ENCODE measurements around the gene KCNK7.

KCNK7 gene

DNA sequence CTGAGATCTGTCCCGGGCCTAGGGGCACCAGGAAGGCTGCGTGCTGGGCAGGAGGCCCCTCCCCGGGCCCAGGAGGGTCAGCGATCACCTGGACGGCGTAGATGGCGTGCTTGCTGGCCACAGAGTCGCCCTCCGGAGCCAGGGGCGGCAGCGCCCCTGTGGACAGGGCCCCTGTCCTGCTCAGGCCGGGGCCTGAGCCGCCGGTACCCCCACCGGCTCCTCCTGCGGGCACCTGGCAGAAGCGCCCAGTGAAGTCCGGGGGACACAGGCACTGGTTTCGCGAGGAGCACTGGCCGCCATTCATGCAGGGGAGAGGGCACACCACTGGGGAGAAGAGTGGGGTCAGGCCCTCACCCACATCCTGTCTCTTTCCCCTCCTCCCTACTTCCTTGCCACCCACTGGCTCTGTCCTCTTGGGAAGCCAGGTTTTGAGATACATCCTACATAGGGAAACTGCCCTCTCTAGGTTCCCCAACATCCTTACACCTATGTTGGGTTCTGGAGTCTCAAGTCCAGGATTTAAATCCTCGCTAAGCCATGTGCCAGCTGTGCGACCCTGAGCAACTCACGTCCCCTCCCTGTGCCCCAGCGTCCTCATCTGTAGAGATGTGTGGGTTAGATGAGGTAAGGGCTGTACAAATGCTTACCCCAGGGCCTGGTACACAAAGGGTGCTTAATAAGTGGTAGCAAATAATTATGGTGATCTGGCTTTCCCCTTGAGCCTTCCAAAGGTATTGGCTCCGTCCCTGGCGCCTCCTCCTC lies 41.4 kb downstream of the KCNK7 start:
- Histone ChIP-seq H3K27ac (peak overlapping the region in 10 of 11 experiments; percentile 37 to 93 (median 86); a peak in 19 of 22 replicates), H3K36me3 (peaks cover 7 to 35% (median 15%) of the 10 kb centered on the region in 11 experiments; a peak in 15 of 22 replicates), H4K20me1 (peaks cover 0 to 26% (median 13%) of the 10 kb centered on the region in 11 experiments; a peak in 10 of 22 replicates), H3K4me2 (peak overlapping the region; percentile 89 to 100 (median 99)), H3K9ac (peak overlapping the region; percentile 12 to 91 (median 86); a peak in 21 of 22 replicates), H3K4me3 (peak overlapping the region in 8 of 10 experiments; percentile 8 to 75 (median 53); a peak in 16 of 20 replicates), H3K4me1 (peaks cover 68 to 85% (median 79%) of the 10 kb centered on the region in 10 experiments), H3K9me3 (replicated peaks in 1 of 11) (no peaks in the 10 kb centered on the region), H3K27me3 (no peaks in the 10 kb centered on the region)
- no peak for TF ChIP-seq Cebpa-rat (IDR thresholded peaks at IDR 0.05)

DNA sequence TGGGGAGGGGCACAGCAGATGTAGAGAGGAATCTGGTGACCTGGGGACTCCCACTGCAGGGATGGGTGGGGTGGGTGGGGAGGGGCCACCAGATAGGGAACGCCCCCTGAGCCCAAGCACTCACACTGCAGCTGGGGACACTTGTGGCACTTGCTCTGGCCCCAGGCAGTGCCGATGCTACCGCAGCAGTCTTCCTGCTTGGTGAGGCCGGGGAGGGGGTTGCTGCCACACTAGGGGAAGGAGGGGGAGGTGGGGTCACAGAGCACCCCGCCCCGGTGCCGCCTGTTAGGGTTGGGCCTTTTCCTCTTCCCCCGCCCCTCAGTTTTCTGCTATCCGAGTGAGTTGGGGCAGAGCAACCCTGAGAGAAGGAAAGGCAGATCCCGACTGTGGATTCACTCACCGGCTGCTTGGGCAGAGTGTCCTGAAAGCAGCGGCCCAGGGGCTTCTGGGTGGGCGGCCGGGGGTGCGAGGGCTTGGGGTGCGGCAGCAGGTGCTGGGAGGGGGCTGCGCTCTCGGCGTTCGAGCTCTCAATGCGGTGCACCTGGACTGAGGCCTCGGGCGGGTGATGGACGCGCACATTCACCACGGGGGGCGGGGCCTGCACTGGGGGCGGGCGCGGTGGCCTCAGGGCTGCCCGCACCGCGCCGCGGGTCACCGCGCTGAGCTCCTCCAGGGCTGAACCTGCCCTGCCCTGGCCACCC lies 42.1 kb downstream of the KCNK7 start:
- Histone ChIP-seq H3K4me2 (peak overlapping the region; percentile 89 to 100 (median 99)), H3K36me3 (peaks cover 7 to 43% (median 15%) of the 10 kb centered on the region in 11 experiments; a peak in 15 of 22 replicates), H3K27me3 (no peaks in the 10 kb centered on the region), H3K4me3 (peak overlapping the region in 8 of 10 experiments; percentile 8 to 75 (median 53); a peak in 15 of 20 replicates), H3K9me3 (replicated peaks in 1 of 11) (no peaks in the 10 kb centered on the region), H3K9ac (peak overlapping the region; percentile 12 to 91 (median 86); a peak in 20 of 22 replicates), H3K27ac (peak overlapping the region in 10 of 11 experiments; percentile 37 to 93 (median 86); a peak in 19 of 22 replicates), H4K20me1 (peaks cover 0 to 33% (median 13%) of the 10 kb centered on the region in 11 experiments; a peak in 10 of 22 replicates), H3K4me1 (peaks cover 68 to 85% (median 79%) of the 10 kb centered on the region in 10 experiments)
- no peak for TF ChIP-seq Cebpa-rat (IDR thresholded peaks at IDR 0.05)

DNA sequence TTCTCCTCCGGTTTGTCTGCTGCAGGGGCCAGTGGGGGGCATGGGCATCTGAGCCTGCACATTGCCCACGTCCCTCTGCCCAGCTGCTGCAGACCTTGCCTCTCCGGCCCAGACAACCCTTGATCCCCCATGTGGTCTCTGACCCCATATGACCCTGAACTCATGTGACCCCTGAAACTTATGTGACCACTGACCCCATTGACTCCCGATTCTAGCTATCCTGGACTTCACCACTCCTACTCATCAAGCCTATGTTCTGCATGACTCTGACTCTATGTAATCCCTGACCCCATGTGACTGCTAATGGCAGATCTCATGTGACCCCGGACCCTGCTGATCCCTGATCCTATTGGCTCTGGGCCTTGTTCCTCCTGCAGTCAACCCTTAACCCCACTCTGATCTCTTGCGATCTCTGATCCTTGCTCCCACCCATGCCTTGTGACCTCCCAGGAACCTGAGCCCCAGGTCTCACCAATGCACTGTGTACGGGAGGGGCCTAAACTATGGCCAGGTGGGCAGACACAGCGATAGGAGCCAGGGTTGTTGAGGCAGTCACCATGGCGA lies 43.1 kb downstream of the KCNK7 start:
- no peak for TF ChIP-seq Cebpa-rat (IDR thresholded peaks at IDR 0.05)
- no peak overlapping the region for H3K4me3 ChIP-seq
- H3K27ac ChIP-seq, result peak overlapping the region in 8 of 11 experiments; percentile 32 to 74 (median 46); a peak in 13 of 22 replicates
- H3K4me1 ChIP-seq, result peaks cover 78 to 93% (median 89%) of the 10 kb centered on the region in 10 experiments
- peak overlapping the region in 7 of 11 experiments; percentile 8 to 64 (median 22); a peak in 9 of 22 replicates for H3K9ac ChIP-seq
- H3K27me3 ChIP-seq, result no peaks in the 10 kb centered on the region
- peaks cover 7 to 51% (median 15%) of the 10 kb centered on the region in 11 experiments; a peak in 15 of 22 replicates for H3K36me3 ChIP-seq
- peaks cover 0 to 43% (median 13%) of the 10 kb centered on the region in 11 experiments; a peak in 13 of 22 replicates for H4K20me1 ChIP-seq
- no peaks in the 10 kb centered on the region for H3K9me3 ChIP-seq (replicated peaks in 1 of 11)
- peak overlapping the region; percentile 61 to 100 (median 78) for H3K4me2 ChIP-seq

- Histone ChIP-seq H3K36me3 (peaks cover 7 to 55% (median 15%) of the 10 kb centered on the region in 11 experiments; a peak in 15 of 22 replicates), H3K9me3 (replicated peaks in 1 of 11) (no peaks in the 10 kb centered on the region), H4K20me1 (peaks cover 0 to 50% (median 13%) of the 10 kb centered on the region in 11 experiments; a peak in 13 of 22 replicates), H3K27me3 (no peaks in the 10 kb centered on the region), H3K27ac (peak overlapping the region in 5 of 11 experiments; percentile 26 to 74 (median 60); a peak in 8 of 22 replicates), H3K4me1 (peaks cover 78 to 93% (median 89%) of the 10 kb centered on the region in 10 experiments), H3K4me3 (no peak overlapping the region; a peak in 1 of 20 replicates), H3K4me2 (peak overlapping the region; percentile 61 to 100 (median 78)), H3K9ac (peak overlapping the region in 5 of 11 experiments; percentile 17 to 64 (median 40); a peak in 5 of 22 replicates)
- TF ChIP-seq Cebpa-rat (IDR thresholded peaks at IDR 0.05), result no peak
These were observed 43.8 kb downstream of the KCNK7 start for GRCh38 chr11:65551572-65552387.

GRCh38 chr11:65549096-65549495 lies 46.5 kb downstream of the KCNK7 start:
- H4K20me1 ChIP-seq, result peaks cover 0 to 50% (median 20%) of the 10 kb centered on the region in 11 experiments; a peak in 12 of 22 replicates
- peaks cover 7 to 63% (median 15%) of the 10 kb centered on the region in 11 experiments; a peak in 15 of 22 replicates for H3K36me3 ChIP-seq
- H3K4me3 ChIP-seq, result no peak overlapping the region
- H3K4me1 ChIP-seq, result peaks cover 61 to 92% (median 88%) of the 10 kb centered on the region in 10 experiments
- H3K9ac ChIP-seq, result peak overlapping the region in 3 of 11 experiments; percentile 59 to 75 (median 63); a peak in 2 of 22 replicates
- TF ChIP-seq Cebpa-rat (IDR thresholded peaks at IDR 0.05), result no peak
- no peaks in the 10 kb centered on the region for H3K27me3 ChIP-seq
- peak overlapping the region in 1 of 11 experiments; percentile 66; a peak in 2 of 22 replicates for H3K27ac ChIP-seq
- H3K4me2 ChIP-seq, result peak overlapping the region; percentile 79 to 100 (median 94)
- no peaks in the 10 kb centered on the region for H3K9me3 ChIP-seq (replicated peaks in 1 of 11)

GRCh38 chr11:65548395-65548794 lies 47.2 kb downstream of the KCNK7 start:
- Histone ChIP-seq H3K4me3 (peak overlapping the region in 1 of 10 experiments; percentile 4; a peak in 1 of 20 replicates), H3K4me1 (peaks cover 54 to 92% (median 86%) of the 10 kb centered on the region in 10 experiments), H3K27me3 (no peaks in the 10 kb centered on the region), H3K36me3 (peaks cover 7 to 59% (median 15%) of the 10 kb centered on the region in 11 experiments; a peak in 15 of 22 replicates), H3K9me3 (replicated peaks in 1 of 11) (no peaks in the 10 kb centered on the region), H3K9ac (peak overlapping the region in 5 of 11 experiments; percentile 34 to 78 (median 63); a peak in 8 of 22 replicates), H3K27ac (peak overlapping the region in 5 of 11 experiments; percentile 3 to 76 (median 66); a peak in 7 of 22 replicates), H4K20me1 (peaks cover 0 to 50% (median 20%) of the 10 kb centered on the region in 11 experiments; a peak in 12 of 22 replicates), H3K4me2 (peak overlapping the region; percentile 79 to 100 (median 94))
- no peak for TF ChIP-seq Cebpa-rat (IDR thresholded peaks at IDR 0.05)

- Histone ChIP-seq H3K4me3 (peak overlapping the region in 3 of 10 experiments; percentile 35 to 52 (median 47); a peak in 4 of 20 replicates), H3K9ac (peak overlapping the region in 5 of 11 experiments; percentile 40 to 78 (median 63); a peak in 10 of 22 replicates), H3K4me1 (peaks cover 48 to 94% (median 83%) of the 10 kb centered on the region in 10 experiments), H3K27ac (peak overlapping the region in 5 of 11 experiments; percentile 25 to 76 (median 66); a peak in 9 of 22 replicates), H3K36me3 (peaks cover 7 to 64% (median 15%) of the 10 kb centered on the region in 11 experiments; a peak in 15 of 22 replicates), H3K9me3 (replicated peaks in 1 of 11) (no peaks in the 10 kb centered on the region), H4K20me1 (peaks cover 0 to 46% (median 16%) of the 10 kb centered on the region in 11 experiments; a peak in 12 of 22 replicates), H3K4me2 (peak overlapping the region; percentile 79 to 100 (median 94)), H3K27me3 (no peaks in the 10 kb centered on the region)
- no peak for TF ChIP-seq Cebpa-rat (IDR thresholded peaks at IDR 0.05)
These were observed 48.0 kb downstream of the KCNK7 start for GRCh38 chr11:65547446-65548125.
